IPS-20b (cell line): Measurements from ENCODE around the gene CCDC34.

Experiments used
- H3K27ac ChIP-seq: one replicate; pipeline ENCODE4 v1.5.1; 2013; ENCODE audit warnings: low read length
- H3K27me3 ChIP-seq: 2 replicates; pipeline ENCODE4 v1.6.1; 2013; ENCODE audit warnings: mild to moderate bottlenecking, low read length, inconsistent platforms; ENCODE audit not compliant: insufficient read depth
- H3K36me3 ChIP-seq: 2 replicates; pipeline ENCODE4 v1.6.1; 2013; ENCODE audit warnings: low read depth, mild to moderate bottlenecking, inconsistent platforms, low read length, moderate library complexity; ENCODE audit not compliant: insufficient read depth
- H3K4me1 ChIP-seq: 2 replicates; pipeline ENCODE4 v1.6.1; 2013; ENCODE audit warnings: mild to moderate bottlenecking, control low read depth, inconsistent platforms, low read length, moderate library complexity; ENCODE audit not compliant: insufficient read depth
- H3K4me3 ChIP-seq: 2 replicates; pipeline ENCODE4 v1.5.1; 2013; ENCODE audit warnings: mild to moderate bottlenecking, low read length, inconsistent platforms
- H3K9ac ChIP-seq: 2 replicates; pipeline ENCODE4 v1.6.1; 2013; ENCODE audit warnings: low read depth, mild to moderate bottlenecking, inconsistent platforms, low read length, moderate library complexity
- H3K9me3 ChIP-seq: 2 replicates; pipeline ENCODE4 v1.6.1; 2013; ENCODE audit warnings: mild to moderate bottlenecking, low read depth, low read length, inconsistent platforms; ENCODE audit not compliant: insufficient read depth

Gene CCDC34

DNA sequence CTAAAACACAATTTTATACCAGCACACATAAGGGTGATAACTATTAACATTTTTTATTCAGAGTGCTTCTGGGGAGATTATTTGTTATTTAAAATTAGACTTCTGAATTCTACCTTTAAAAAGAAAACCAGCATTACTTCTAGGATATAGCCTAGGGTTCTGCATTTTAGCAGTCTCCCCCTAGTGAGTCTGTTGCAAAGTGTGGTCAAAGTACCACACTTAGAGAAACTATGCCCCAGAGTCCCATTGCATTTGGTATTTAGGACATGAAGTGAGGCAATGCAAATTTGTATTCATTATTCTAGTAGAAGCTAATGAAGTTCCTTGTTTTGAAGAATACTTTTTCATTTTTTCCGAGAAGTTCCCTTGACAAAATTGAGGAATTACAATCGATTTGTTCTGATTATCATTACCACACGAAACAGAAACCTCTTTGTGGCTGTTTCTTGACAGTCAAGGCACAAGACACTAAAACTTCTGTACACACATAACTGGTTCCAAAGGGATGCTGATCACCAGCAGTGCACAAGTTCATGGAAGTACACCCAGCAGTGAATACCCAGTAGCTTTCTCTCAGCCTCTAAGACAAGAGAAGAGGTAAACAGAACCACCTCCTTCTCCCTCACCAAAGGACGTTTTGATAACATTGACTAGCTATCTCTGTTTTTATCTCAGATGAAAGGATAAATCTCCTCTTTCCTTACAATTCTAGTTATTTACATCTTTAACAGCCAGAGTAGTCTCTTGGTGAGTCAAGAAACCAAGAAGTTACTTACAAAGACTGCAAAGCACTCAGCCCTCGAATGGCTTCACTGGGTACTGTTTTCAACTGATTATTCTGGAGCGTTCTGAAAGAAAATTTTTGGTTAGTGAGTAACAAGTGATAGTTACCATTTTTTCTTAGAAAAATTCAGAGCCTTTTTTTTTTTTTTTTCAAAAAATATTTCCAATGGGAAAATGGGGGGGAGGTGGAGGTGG is 27.6 kb upstream of the CCDC34 start:
- H3K9me3 ChIP-seq = no peaks in the 10 kb centered on the region
- H3K4me1 ChIP-seq = peaks cover 76% of the 10 kb centered on the region
- no peaks in the 10 kb centered on the region for H3K27me3 ChIP-seq
- H3K4me3 ChIP-seq = no peak overlapping the region
- peaks cover 23% of the 10 kb centered on the region for H3K36me3 ChIP-seq
- no peak overlapping the region for H3K9ac ChIP-seq
- no peak overlapping the region for H3K27ac ChIP-seq

DNA sequence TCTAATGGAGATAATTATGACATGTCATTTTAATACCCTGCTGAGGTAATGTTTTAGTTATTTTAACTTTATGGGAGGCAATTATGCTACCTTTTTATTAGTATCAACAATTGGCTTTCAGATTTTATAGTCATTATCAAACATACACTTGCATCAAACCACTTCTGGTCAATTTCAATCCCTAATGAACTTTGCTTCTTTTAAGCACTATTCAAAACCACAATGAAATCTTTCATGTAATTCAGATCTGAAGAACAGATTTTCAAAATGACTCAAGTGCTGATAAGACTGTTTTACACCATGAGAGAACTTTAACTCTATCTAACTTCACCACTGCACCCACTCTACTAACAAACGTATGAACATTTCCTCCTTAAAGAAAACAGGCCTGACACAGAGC is 25.9 kb upstream of the CCDC34 start:
- peaks cover 40% of the 10 kb centered on the region for H3K36me3 ChIP-seq
- no peaks in the 10 kb centered on the region for H3K27me3 ChIP-seq
- no peaks in the 10 kb centered on the region for H3K9me3 ChIP-seq
- no peak overlapping the region for H3K4me3 ChIP-seq
- H3K27ac ChIP-seq = no peak overlapping the region
- no peak overlapping the region for H3K9ac ChIP-seq
- peaks cover 63% of the 10 kb centered on the region for H3K4me1 ChIP-seq

DNA sequence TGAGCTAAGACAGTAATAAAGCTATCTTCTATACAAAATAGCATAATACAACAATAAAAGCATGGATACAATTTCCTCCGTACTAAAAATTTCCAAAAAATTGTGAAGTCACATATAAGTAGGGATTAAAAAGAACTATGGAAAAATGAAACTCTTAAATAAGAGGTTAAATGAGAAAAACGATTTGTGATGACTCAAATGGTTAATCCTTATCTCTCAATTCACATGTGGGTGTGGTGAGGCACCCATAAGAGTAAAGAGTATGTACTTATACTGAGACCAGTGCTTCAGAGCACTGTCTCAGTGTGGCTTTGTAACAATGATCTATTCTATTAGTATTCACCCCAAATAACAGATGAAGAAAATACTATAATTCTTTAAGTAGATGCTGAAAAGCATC is 25.0 kb upstream of the CCDC34 start:
- no peak overlapping the region for H3K9ac ChIP-seq
- peaks cover 49% of the 10 kb centered on the region for H3K36me3 ChIP-seq
- peaks cover 59% of the 10 kb centered on the region for H3K4me1 ChIP-seq
- H3K9me3 ChIP-seq = no peaks in the 10 kb centered on the region
- H3K4me3 ChIP-seq = no peak overlapping the region
- no peaks in the 10 kb centered on the region for H3K27me3 ChIP-seq
- no peak overlapping the region for H3K27ac ChIP-seq

DNA sequence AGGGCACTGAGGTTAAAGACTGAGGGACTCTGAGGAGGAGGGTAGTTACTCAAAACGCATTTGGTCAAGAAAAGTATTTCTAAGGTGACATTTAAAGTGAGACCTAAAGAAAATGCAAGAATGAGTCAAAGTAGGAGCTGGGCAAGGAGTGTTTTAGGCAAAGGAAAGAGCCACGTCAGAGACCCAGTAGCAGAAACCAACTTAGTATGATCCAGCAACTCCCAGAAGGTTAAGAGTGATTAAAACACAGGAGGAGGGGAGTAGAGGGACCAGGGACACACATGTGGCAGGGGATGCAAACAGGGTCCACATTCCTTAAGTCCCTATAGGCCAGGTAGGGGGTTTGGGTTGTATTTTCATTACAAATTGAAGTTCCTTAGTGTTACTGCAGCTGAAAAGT is 24.3 kb upstream of the CCDC34 start:
- Histone ChIP-seq H3K9ac (no peak overlapping the region), H3K27me3 (no peaks in the 10 kb centered on the region), H3K27ac (no peak overlapping the region), H3K36me3 (peaks cover 52% of the 10 kb centered on the region), H3K9me3 (no peaks in the 10 kb centered on the region), H3K4me1 (peaks cover 53% of the 10 kb centered on the region), H3K4me3 (no peak overlapping the region)

DNA sequence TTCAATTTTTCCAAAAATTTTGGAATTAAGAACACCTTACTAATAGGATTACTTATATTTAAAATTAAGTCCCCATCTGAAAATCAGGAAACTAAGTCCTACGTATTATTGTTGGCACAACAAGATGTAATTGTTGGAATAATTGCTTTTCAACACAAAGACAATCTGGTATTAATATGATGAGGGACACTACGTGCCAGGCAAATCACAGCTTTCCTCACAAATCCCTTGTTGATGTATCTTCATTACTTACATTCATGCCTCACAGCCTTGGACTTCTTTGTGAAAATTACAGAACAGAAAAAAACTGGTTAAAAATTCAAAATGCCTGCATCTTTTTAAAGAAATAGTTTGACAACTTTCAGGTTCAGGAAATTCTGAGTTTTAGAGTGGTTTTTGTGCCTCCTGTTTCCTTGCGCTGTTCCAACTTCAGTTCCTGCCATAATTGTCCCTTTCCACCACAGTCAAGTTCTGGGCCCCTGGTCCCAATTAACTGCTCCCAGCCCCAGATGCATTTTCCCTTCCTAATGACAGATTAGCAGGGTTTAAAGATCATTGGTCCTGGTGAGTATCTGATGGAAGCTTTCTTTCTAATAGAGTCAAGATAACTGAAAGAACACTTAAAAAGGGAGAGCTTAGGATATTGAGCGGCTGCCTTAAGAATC is 23.3 kb upstream of the CCDC34 start:
- Histone ChIP-seq H3K27ac (no peak overlapping the region), H3K9ac (no peak overlapping the region), H3K27me3 (no peaks in the 10 kb centered on the region), H3K4me1 (peaks cover 43% of the 10 kb centered on the region), H3K9me3 (no peaks in the 10 kb centered on the region), H3K4me3 (no peak overlapping the region), H3K36me3 (peaks cover 63% of the 10 kb centered on the region)

DNA sequence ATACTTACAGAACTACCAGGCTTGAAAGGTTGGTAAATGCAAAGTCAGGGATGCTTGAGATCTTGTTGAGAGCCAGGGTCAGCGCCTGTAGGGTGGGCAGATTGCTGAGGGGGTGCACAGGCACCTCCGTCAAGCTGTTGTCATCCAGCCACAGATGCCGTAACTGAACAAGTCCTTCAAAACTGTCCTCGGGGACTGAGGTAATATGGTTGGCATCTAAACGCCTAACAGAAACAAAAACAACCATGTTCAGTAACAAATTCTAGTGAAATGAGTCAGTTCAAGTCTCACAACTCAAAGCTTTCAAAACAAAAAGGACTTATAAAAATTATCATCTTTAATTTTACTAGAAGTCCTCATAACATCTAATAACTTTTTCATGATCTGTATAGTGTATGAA is 22.2 kb upstream of the CCDC34 start:
- Histone ChIP-seq H3K4me1 (peaks cover 33% of the 10 kb centered on the region), H3K9me3 (no peaks in the 10 kb centered on the region), H3K36me3 (peaks cover 67% of the 10 kb centered on the region), H3K9ac (no peak overlapping the region), H3K27ac (no peak overlapping the region), H3K27me3 (no peaks in the 10 kb centered on the region), H3K4me3 (no peak overlapping the region)

DNA sequence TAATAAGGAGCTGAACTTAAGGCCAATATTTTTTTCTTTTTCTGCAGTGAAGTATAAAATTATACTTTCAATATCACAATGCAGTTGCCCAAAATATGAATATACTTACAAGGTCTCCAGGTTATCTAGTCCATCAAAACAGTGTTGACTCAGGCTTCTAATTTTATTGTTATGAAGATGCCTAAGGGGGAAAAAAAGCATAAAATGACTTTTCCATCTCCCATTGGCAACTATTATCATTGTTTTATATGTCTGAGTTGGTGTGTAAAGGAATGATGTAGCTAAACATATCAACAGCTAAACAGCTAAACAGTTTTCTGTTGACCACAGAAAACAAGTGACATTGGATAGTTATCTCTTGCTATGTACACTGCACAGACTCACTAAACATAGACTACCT is 21.2 kb upstream of the CCDC34 start:
- H3K27ac ChIP-seq = no peak overlapping the region
- H3K36me3 ChIP-seq = peaks cover 72% of the 10 kb centered on the region
- H3K4me3 ChIP-seq = no peak overlapping the region
- H3K4me1 ChIP-seq = peaks cover 27% of the 10 kb centered on the region
- no peak overlapping the region for H3K9ac ChIP-seq
- no peaks in the 10 kb centered on the region for H3K9me3 ChIP-seq
- no peaks in the 10 kb centered on the region for H3K27me3 ChIP-seq

DNA sequence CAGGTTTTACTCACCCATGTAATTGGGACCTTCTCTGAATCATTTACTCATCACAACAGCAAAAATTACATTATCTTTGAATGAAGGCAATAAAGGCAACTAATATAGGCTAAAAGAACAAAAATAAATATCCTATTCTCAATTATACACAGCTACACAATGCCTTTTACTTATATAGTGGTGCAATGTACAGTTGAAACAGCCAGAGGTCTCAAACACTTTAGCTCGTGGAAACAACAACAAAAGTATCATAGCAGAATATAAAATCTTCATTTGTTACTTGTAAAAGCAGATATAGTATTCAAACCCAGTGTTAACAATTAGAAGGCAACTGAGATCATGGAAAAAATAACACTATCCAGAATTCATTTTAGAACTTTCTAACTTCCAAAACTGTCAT is 20.6 kb upstream of the CCDC34 start:
- Histone ChIP-seq H3K27me3 (no peaks in the 10 kb centered on the region), H3K36me3 (peaks cover 78% of the 10 kb centered on the region), H3K9ac (no peak overlapping the region), H3K9me3 (no peaks in the 10 kb centered on the region), H3K4me1 (peaks cover 21% of the 10 kb centered on the region), H3K27ac (no peak overlapping the region), H3K4me3 (no peak overlapping the region)

DNA sequence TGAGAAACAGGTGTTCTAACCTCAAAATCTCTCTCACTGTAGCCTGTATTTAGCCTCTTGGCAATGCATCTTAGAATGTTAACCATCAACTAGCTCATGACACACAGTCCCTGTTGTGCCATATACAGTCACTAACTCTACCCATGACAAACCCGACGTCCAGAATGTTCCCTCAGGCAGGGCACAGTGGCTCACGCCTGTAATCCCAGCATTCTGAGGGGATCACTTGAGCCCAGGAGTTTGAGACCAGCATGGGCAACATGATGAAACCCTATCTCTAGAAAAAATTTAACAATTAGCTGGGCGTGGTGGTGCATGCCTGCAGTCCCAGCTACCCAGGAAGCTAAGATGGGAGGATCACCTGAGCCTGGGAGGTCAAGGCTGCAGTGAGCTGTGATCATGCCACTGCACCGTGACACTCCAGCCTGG is 18.2 kb upstream of the CCDC34 start:
- Histone ChIP-seq H3K4me1 (no peaks in the 10 kb centered on the region), H3K27ac (no peak overlapping the region), H3K9ac (no peak overlapping the region), H3K4me3 (no peak overlapping the region), H3K36me3 (peaks cover 94% of the 10 kb centered on the region), H3K9me3 (no peaks in the 10 kb centered on the region), H3K27me3 (no peaks in the 10 kb centered on the region)

DNA sequence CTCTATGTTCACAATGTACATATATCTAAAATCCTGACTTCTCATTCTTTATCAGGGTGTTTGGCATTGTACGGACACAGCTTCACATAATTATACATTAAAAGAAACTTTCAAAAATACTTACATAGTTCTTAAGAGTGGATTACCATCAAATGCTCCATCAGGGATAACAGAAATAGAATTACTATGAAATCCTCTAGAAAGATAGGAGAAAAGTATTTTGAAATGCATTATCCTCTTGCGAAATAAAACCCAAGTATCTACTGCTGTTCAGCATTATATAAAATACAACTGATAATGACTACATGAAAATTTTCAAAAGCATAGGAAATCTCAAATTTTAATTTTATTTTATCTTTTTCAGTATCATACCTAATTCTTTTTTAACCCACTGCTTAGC is 17.8 kb upstream of the CCDC34 start:
- Histone ChIP-seq H3K27ac (no peak overlapping the region), H3K9ac (no peak overlapping the region), H3K4me1 (no peaks in the 10 kb centered on the region), H3K36me3 (peaks cover 92% of the 10 kb centered on the region), H3K27me3 (no peaks in the 10 kb centered on the region), H3K4me3 (no peak overlapping the region), H3K9me3 (no peaks in the 10 kb centered on the region)

DNA sequence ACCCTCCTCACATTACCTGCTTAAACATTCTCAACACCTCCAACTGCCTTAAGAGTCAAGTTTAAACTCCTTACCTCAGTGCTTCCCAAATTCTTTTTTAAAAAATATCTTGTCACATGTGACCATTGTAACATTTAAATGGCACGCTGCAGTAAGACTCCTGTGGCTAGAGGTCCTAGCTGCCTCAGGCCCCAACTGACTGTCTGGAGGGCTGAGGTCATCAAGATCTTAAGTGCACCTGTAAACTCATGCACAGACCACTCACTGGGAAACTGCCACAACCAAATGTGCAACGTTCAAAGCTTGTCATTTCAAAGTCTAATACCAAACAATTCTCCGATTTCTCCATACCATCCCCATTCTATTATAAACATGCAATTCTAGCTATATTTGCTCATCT is 16.4 kb upstream of the CCDC34 start:
- H3K27me3 ChIP-seq = no peaks in the 10 kb centered on the region
- H3K9me3 ChIP-seq = no peaks in the 10 kb centered on the region
- H3K36me3 ChIP-seq = peaks cover 91% of the 10 kb centered on the region
- no peak overlapping the region for H3K9ac ChIP-seq
- no peak overlapping the region for H3K27ac ChIP-seq
- no peaks in the 10 kb centered on the region for H3K4me1 ChIP-seq
- H3K4me3 ChIP-seq = no peak overlapping the region

DNA sequence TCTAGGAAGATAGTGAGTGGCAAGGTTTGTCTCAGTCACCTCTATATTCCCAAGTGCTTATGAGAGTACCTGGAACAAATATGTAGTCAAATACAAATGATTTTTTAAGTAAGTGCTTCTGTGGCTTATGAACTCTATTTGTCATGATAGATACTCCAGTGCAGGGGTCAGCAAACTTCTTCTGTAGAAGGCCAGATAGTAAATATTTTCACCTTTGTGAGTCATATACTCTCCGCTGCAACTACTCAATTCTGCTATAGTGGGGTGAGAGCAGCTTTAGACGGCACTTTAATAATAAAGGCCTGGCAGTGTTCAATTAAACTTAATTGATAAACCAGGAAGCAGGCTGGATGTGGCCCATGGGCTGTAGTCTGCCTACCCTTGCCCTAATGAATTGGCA is 12.4 kb upstream of the CCDC34 start:
- Histone ChIP-seq H3K9me3 (no peaks in the 10 kb centered on the region), H3K9ac (no peak overlapping the region), H3K4me1 (no peaks in the 10 kb centered on the region), H3K36me3 (peaks cover 94% of the 10 kb centered on the region), H3K27ac (no peak overlapping the region), H3K4me3 (no peak overlapping the region), H3K27me3 (no peaks in the 10 kb centered on the region)
